KMS-11 (cell line): ENCODE data around the gene DNAJC27.

ENCODE experiments used
- H2AFZ ChIP-seq: fragments of 200-600 bp; sonication (generic); 2 replicates; pipeline ENCODE4 v1.6.1; 2016; ENCODE audit warnings: antibody characterized with exemption, mixed run types, low read depth
- H3K27ac ChIP-seq: fragments of 200-600 bp; sonication (generic); 2 replicates; pipeline ENCODE4 v1.6.1; 2016; ENCODE audit warnings: mild to moderate bottlenecking, mixed run types
- H3K27me3 ChIP-seq: fragments of 200-600 bp; sonication (generic); 2 replicates; pipeline ENCODE4 v1.6.1; 2017; ENCODE audit warnings: mild to moderate bottlenecking, low read depth, mixed run types, moderate library complexity; ENCODE audit not compliant: insufficient read depth
- H3K36me3 ChIP-seq: fragments of 200-600 bp; sonication (generic); 2 replicates; pipeline ENCODE4 v1.6.1; 2017; ENCODE audit warnings: mild to moderate bottlenecking, mixed run types; ENCODE audit not compliant: insufficient read depth
- H3K4me1 ChIP-seq: fragments of 200-600 bp; sonication (generic); 2 replicates; pipeline ENCODE4 v1.6.1; 2016; ENCODE audit warnings: mild to moderate bottlenecking, low read depth, mixed run types; ENCODE audit not compliant: poor library complexity, severe bottlenecking
- H3K4me2 ChIP-seq: fragments of 200-600 bp; sonication (generic); 2 replicates; pipeline ENCODE4 v1.7.0; 2016; ENCODE audit warnings: mild to moderate bottlenecking, mixed run types
- H3K4me3 ChIP-seq: fragments of 200-600 bp; sonication (generic); IDR thresholded peaks from 2 replicates; pipeline ENCODE4 v1.6.1; 2017; ENCODE audit warnings: low read depth, low read length, mixed read lengths; ENCODE audit not compliant: insufficient read depth
- H3K79me2 ChIP-seq: fragments of 200-600 bp; sonication (generic); 2 replicates; pipeline ENCODE4 v1.6.1; 2016; ENCODE audit warnings: low read depth, mixed run types; ENCODE audit not compliant: insufficient read depth
- H3K9ac ChIP-seq: fragments of 200-600 bp; sonication (generic); 2 replicates; pipeline ENCODE4 v1.6.1; 2016; ENCODE audit warnings: mild to moderate bottlenecking, mixed run types
- H4K20me1 ChIP-seq: fragments of 200-600 bp; sonication (generic); 2 replicates; pipeline ENCODE4 v1.6.1; 2016; ENCODE audit warnings: mild to moderate bottlenecking, mixed run types; ENCODE audit not compliant: insufficient read depth
- CTCF ChIP-seq: fragments of 200-600 bp; sonication (generic); conservative IDR thresholded peaks from 2 replicates; pipeline ENCODE4 v1.6.1; 2017; ENCODE audit warnings: low read depth, mild to moderate bottlenecking, antibody characterized with exemption, low read length, moderate library complexity, mixed read lengths

The DNAJC27 gene

DNA sequence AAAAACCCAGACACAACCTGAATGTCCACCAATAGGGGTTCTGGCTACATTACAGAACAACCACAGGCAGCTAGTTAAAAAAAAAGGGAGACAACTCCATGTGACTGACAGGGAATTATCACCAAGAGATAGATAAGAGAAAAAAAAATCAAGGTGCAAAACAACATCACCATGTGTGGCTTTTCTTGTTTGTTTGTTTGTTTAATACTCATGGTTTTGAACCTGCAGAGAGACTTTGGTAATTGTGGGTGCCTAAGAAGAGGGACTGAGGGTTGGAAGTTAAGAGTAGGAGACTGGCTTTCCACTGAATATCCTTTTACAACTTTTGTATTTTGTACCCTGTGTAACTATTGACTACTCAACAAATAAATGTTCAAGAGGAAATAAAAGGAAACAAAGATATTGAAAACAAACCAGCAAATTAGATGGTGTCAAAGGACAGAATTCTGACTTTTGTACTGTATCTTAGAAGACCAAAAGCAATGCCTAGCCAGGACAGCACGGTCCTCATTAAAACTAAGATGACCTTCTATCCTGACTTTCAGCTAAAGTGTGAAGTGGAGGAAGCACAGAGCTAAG, 22.5 kb upstream of the DNAJC27 start:
- no peak overlapping the region for H3K4me3 ChIP-seq
- H3K4me1 ChIP-seq: no peaks in the 10 kb centered on the region
- H3K36me3 ChIP-seq: no peaks in the 10 kb centered on the region
- H3K27ac ChIP-seq: no peak overlapping the region
- no peak overlapping the region for H2AFZ ChIP-seq
- no peaks in the 10 kb centered on the region for H3K27me3 ChIP-seq
- no peak overlapping the region for H3K4me2 ChIP-seq
- H3K79me2 ChIP-seq: no peaks in the 10 kb centered on the region
- H3K9ac ChIP-seq: no peak overlapping the region
- H4K20me1 ChIP-seq: no peaks in the 10 kb centered on the region
- no peak for TF ChIP-seq CTCF

DNA sequence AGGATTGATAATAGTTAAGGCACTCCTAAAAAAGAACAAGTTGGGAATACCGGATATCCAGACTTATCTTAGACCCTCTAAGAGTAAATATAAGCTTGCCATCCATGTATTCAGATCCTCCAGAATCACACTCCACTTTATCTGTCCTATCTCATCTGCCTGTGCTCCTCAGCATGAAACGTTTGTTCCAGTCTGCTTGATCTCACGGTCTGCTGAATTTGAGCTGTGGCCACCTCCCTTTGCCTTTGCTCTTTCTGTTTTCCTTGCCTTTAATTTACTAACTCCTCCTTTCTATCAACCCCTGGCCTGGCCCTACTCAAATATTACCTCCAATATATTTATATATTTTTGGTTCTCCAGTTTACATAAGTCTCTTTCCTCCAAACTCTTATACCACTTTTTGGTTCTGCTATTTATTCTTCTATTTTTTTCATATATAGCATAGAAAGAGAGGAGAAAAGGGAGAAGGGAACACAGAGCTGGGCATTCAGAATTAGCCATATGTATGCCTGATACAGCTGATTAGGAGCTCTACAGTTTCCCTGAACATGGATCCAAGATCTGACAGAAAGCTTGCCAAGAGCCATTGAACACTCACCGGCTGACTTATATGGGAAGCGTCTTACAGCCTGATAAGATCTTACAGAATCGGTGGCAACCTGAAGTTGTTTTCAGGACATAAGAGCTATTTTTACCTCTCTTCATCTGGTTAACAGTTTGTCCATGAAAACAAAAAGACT, 21.8 kb upstream of the DNAJC27 start:
- no peaks in the 10 kb centered on the region for H3K36me3 ChIP-seq
- no peak overlapping the region for H3K27ac ChIP-seq
- no peaks in the 10 kb centered on the region for H3K4me1 ChIP-seq
- H4K20me1 ChIP-seq: no peaks in the 10 kb centered on the region
- TF ChIP-seq CTCF: no peak
- H3K4me3 ChIP-seq: no peak overlapping the region
- no peaks in the 10 kb centered on the region for H3K79me2 ChIP-seq
- H3K27me3 ChIP-seq: no peaks in the 10 kb centered on the region
- H3K9ac ChIP-seq: no peak overlapping the region
- H2AFZ ChIP-seq: no peak overlapping the region
- no peak overlapping the region for H3K4me2 ChIP-seq

- H3K27me3 ChIP-seq: no peaks in the 10 kb centered on the region
- H3K4me1 ChIP-seq: no peaks in the 10 kb centered on the region
- H3K79me2 ChIP-seq: no peaks in the 10 kb centered on the region
- H3K9ac ChIP-seq: no peak overlapping the region
- H3K27ac ChIP-seq: no peak overlapping the region
- no peaks in the 10 kb centered on the region for H4K20me1 ChIP-seq
- H3K36me3 ChIP-seq: no peaks in the 10 kb centered on the region
- no peak overlapping the region for H3K4me2 ChIP-seq
- H2AFZ ChIP-seq: no peak overlapping the region
- H3K4me3 ChIP-seq: no peak overlapping the region
- no peak for TF ChIP-seq CTCF
These were observed 14.6 kb upstream of the DNAJC27 start for GRCh38 chr2:24986372-24986771.

GRCh38 chr2:24985511-24985910, 13.8 kb upstream of the DNAJC27 start:
- no peaks in the 10 kb centered on the region for H3K27me3 ChIP-seq
- no peak for TF ChIP-seq CTCF
- H3K36me3 ChIP-seq: no peaks in the 10 kb centered on the region
- no peaks in the 10 kb centered on the region for H3K4me1 ChIP-seq
- H3K4me3 ChIP-seq: no peak overlapping the region
- H3K79me2 ChIP-seq: no peaks in the 10 kb centered on the region
- H3K4me2 ChIP-seq: no peak overlapping the region
- H2AFZ ChIP-seq: no peak overlapping the region
- H4K20me1 ChIP-seq: no peaks in the 10 kb centered on the region
- no peak overlapping the region for H3K9ac ChIP-seq
- H3K27ac ChIP-seq: no peak overlapping the region
